RWPE1 (cell line): ENCODE results near the gene PLCB1.

Experiments
- CTCF ChIA-PET: fragments of 350-600 bp; sonication (Branson Sonifier 250); formaldehyde crosslinking; extraction: SDS; loops from one replicate; lab custom pipeline; 2021; lab: Yijun Ruan, JAX
- POLR2A ChIA-PET: fragments of 400-600 bp; formaldehyde crosslinking; extraction: SDS; loops from one replicate; lab custom pipeline; 2020; ENCODE audit warnings: antibody characterized with exemption; ENCODE audit not compliant: low non-redundant PET; lab: Yijun Ruan, JAX
- DNase-seq: peaks from one replicate; pipeline ENCODE4 v3.0.0; 2012; ENCODE audit warnings: low spot score
- H3K27ac ChIP-seq: fragments of 450-650 bp; 2 replicates; pipeline ENCODE4 v1.5.1; 2017
- TF ChIP-seq, protein P1 (sequence below): fragments of 450-650 bp; conservative IDR thresholded peaks from 2 replicates; pipeline ENCODE4 v1.5.1; 2017; ENCODE audit warnings: low read depth, mild to moderate bottlenecking

Gene PLCB1

GRCh38 chr20:8328189-8328588 lies 196.1 kb downstream of the PLCB1 start:
- H3K27ac ChIP-seq, result no peak overlapping the region
- TF ChIP-seq, protein P1, sequence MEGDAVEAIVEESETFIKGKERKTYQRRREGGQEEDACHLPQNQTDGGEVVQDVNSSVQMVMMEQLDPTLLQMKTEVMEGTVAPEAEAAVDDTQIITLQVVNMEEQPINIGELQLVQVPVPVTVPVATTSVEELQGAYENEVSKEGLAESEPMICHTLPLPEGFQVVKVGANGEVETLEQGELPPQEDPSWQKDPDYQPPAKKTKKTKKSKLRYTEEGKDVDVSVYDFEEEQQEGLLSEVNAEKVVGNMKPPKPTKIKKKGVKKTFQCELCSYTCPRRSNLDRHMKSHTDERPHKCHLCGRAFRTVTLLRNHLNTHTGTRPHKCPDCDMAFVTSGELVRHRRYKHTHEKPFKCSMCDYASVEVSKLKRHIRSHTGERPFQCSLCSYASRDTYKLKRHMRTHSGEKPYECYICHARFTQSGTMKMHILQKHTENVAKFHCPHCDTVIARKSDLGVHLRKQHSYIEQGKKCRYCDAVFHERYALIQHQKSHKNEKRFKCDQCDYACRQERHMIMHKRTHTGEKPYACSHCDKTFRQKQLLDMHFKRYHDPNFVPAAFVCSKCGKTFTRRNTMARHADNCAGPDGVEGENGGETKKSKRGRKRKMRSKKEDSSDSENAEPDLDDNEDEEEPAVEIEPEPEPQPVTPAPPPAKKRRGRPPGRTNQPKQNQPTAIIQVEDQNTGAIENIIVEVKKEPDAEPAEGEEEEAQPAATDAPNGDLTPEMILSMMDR, result no peak
- CTCF ChIA-PET, result interaction anchor here (0.6 kb wide), 1 partner anchor 400 kb away, joined by 4 read pairs; no protein-coding TSS in a partner anchor
- POLR2A ChIA-PET, result no interaction called here
- no peak for DNase-seq

GRCh38 chr20:8330319-8330784 lies 198.3 kb downstream of the PLCB1 start:
- TF ChIP-seq, protein P1, result no peak
- ChIA-PET POLR2A (no interaction called here), CTCF (interaction anchor here (1.0 kb wide), 1 partner anchor 392 kb away, joined by 3 read pairs; no protein-coding TSS in a partner anchor)
- no peak overlapping the region for H3K27ac ChIP-seq
- no peak for DNase-seq

DNA sequence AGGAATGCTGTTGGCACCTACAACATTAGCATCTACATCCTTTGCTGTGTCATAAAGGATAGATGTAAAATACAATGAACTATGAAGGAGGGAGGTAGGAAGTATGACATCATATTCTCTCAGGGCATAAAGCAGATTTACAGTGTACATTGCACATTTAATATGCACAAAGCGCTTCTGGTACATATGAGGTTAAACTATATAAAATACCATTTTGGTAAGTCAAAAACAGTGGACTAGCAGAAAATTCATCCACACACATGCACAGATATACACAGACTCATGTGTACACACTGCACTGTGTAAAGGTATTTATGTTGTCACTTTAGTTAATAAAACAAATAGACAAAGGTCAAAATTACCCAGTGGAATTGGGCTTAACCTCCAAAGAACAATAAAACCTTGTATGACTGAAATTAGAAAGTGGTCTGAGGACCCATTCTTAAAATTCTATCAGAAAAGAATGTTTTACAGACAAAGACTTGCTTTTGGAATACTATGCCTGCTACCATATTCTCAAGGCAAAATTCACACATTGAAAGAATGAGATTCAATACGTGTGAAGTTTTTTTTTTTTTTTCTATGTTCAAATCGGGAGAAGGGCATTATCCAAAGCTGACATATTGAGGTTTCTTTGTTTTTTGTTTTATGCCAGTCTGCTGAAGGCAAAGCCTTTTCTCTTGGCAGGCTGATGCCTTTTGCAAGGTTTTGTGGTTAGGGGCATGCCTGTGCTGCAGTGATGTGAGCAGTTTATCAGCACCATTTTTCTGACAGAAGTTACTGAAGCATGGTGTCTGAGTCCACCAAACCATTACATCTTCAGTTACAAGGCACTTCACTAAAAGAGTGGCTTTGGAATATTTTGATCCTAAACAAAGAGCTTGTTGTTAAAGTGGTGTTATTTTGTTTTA lies 199.0 kb downstream of the PLCB1 start:
- ChIA-PET CTCF (interaction anchor here (1.0 kb wide), 1 partner anchor 392 kb away, joined by 3 read pairs; no protein-coding TSS in a partner anchor), POLR2A (no interaction called here)
- no peak for DNase-seq
- TF ChIP-seq, protein P1, result no peak
- no peak overlapping the region for H3K27ac ChIP-seq

- DNase-seq, result no peak
- H3K27ac ChIP-seq, result no peak overlapping the region
- TF ChIP-seq, protein P1, result no peak
- CTCF ChIA-PET, result no interaction called here
- POLR2A ChIA-PET, result no interaction called here
These were observed 199.8 kb downstream of the PLCB1 start for GRCh38 chr20:8331740-8332412.

GRCh38 chr20:8334641-8335040 lies 202.6 kb downstream of the PLCB1 start:
- DNase-seq, result no peak
- POLR2A ChIA-PET, result interaction anchor here (0.6 kb wide), 1 partner anchor 22 kb away, joined by 4 read pairs; no protein-coding TSS in a partner anchor
- CTCF ChIA-PET, result interaction anchor here (0.7 kb wide), 1 partner anchor 25 kb away, joined by 6 read pairs; no protein-coding TSS in a partner anchor
- TF ChIP-seq, protein P1, result no peak
- H3K27ac ChIP-seq, result no peak overlapping the region

- ChIA-PET POLR2A (no interaction called here), CTCF (no interaction called here)
- no peak overlapping the region for H3K27ac ChIP-seq
- TF ChIP-seq, protein P1, result no peak
- no peak for DNase-seq
These were observed 203.0 kb downstream of the PLCB1 start for GRCh38 chr20:8335059-8335458.
